ENCODE data around the gene MRPL2. TPM values are rescaled to one million over a fixed set of nuclear protein-coding genes. Genes with fewer than 3 reads are reported as not detected.
A peak's percentile ranks its signal among the peaks of the same experiment; 100 is the strongest.

MRPL2 gene
- total RNA-seq, 1 experiment from 2014 or later: 123 TPM

DNA sequence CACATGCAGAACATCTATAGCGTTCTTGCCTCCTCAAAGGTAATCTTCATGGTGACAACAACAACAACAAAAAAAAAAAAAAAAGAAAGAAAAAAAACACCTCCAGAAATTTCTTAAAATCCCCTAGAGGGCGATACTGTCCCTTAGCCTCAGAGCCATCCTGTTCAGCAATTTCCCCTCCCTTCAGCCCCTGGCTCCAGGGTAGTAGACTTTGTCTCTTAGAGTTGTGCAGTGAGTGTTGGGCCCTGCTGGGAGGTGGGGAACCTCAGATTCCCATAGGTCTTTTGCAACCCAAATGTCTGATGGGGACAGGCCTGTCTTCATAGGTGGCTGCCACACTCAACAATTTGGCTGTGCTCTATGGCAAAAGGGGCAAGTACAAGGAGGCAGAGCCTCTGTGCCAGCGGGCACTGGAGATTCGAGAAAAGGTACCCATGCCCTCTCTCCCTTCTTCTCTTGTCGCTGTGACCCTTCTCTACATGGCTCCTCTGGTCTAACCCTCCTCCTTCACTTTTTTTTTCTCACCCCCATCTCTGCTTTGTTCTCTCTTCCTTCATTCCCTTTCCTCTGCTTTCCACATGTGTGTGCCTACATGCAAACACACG, 10.9 kb upstream of the MRPL2 start:
- ChIA-PET POLR2A (no interaction called here), CTCF (interaction anchor here (0.7 kb wide), 1 partner anchor 38 kb away, joined by 3 read pairs; no protein-coding TSS in a partner anchor)
- peaks cover 5% of the 10 kb centered on the region; the same call in 1 of the 2 replicates for H3K4me1 ChIP-seq
- H3K4me3 ChIP-seq (ENCODE audit: low read depth, low read length): no peak overlapping the region
- no peaks in the 10 kb centered on the region for H3K9me3 ChIP-seq
- no peak overlapping the region for H3K27ac Mint-ChIP-seq (ENCODE audit: unreplicated experiment)
- intact Hi-C loops (cut with micrococcal nuclease; ENCODE audit: unreplicated experiment): loop anchor here (1.0 kb wide), 1 partner anchor 60 kb away; no protein-coding TSS in a partner anchor
- H3K9me3 Mint-ChIP-seq (ENCODE audit: unreplicated experiment): no peaks in the 10 kb centered on the region
- no peaks in the 10 kb centered on the region for H3K27me3 Mint-ChIP-seq (ENCODE audit: insufficient read depth, unreplicated experiment)
- H3K4me3 Mint-ChIP-seq (ENCODE audit: unreplicated experiment): no peak overlapping the region
- peaks cover 6% of the 10 kb centered on the region for H3K36me3 Mint-ChIP-seq (ENCODE audit: insufficient read depth, unreplicated experiment)
- peaks cover 2% of the 10 kb centered on the region for H3K36me3 ChIP-seq (ENCODE audit: control insufficient read depth, insufficient read depth, low read length)
- no TSS peak for BruUV-seq (replicated peaks)
- peak; percentile 59 to 64 for DNase-seq
- no peaks in the 10 kb centered on the region for H3K27me3 ChIP-seq (replicated peaks; ENCODE audit: control insufficient read depth, insufficient read depth, low read length)
- TF ChIP-seq, protein P1, sequence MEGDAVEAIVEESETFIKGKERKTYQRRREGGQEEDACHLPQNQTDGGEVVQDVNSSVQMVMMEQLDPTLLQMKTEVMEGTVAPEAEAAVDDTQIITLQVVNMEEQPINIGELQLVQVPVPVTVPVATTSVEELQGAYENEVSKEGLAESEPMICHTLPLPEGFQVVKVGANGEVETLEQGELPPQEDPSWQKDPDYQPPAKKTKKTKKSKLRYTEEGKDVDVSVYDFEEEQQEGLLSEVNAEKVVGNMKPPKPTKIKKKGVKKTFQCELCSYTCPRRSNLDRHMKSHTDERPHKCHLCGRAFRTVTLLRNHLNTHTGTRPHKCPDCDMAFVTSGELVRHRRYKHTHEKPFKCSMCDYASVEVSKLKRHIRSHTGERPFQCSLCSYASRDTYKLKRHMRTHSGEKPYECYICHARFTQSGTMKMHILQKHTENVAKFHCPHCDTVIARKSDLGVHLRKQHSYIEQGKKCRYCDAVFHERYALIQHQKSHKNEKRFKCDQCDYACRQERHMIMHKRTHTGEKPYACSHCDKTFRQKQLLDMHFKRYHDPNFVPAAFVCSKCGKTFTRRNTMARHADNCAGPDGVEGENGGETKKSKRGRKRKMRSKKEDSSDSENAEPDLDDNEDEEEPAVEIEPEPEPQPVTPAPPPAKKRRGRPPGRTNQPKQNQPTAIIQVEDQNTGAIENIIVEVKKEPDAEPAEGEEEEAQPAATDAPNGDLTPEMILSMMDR (IDR thresholded peaks at IDR 0.05; ENCODE audit: insufficient read depth in 1 of 2, low read depth in 1 of 2, low read length in 1 of 2, severe bottlenecking in 1 of 2, unreplicated experiment in 1 of 2): peak; percentile 62 to 66
- H3K4me1 Mint-ChIP-seq (ENCODE audit: low read depth, unreplicated experiment): peaks cover 7% of the 10 kb centered on the region

DNA sequence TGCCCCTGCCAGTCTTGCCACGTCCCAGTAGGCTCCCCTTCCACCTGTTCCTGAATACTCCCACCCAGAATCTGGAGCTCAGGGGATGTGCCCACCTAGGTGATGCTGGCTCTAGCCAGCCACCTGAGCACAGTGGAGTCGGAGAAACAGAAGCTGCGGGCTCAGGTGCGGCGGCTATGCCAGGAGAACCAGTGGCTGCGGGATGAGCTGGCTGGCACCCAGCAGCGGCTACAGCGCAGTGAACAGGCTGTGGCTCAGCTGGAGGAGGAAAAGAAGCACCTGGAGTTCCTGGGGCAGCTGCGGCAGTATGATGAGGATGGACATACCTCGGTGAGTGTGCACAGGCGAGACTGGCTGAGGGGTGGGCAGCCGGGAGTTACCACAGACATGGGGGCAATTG, 3.6 kb upstream of the MRPL2 start:
- no peak overlapping the region for H3K4me3 Mint-ChIP-seq (ENCODE audit: unreplicated experiment)
- Histone ChIP-seq H3K36me3 (ENCODE audit: control insufficient read depth, insufficient read depth, low read length) (peaks cover 6% of the 10 kb centered on the region), H3K9me3 (no peaks in the 10 kb centered on the region), H3K27me3 (replicated peaks; ENCODE audit: control insufficient read depth, insufficient read depth, low read length) (no peaks in the 10 kb centered on the region), H3K4me1 (peaks cover 19% of the 10 kb centered on the region), H3K4me3 (ENCODE audit: low read depth, low read length) (no peak overlapping the region)
- H3K36me3 Mint-ChIP-seq (ENCODE audit: insufficient read depth, unreplicated experiment): peaks cover 37% of the 10 kb centered on the region
- ChIA-PET POLR2A (no interaction called here), CTCF (no interaction called here)
- DNase-seq: no peak
- TF ChIP-seq, protein P1 (IDR thresholded peaks at IDR 0.05; ENCODE audit: insufficient read depth in 1 of 2, low read depth in 1 of 2, low read length in 1 of 2, severe bottlenecking in 1 of 2, unreplicated experiment in 1 of 2): no peak
- no TSS peak for BruUV-seq (replicated peaks)
- H3K4me1 Mint-ChIP-seq (ENCODE audit: low read depth, unreplicated experiment): peaks cover 27% of the 10 kb centered on the region
- no peaks in the 10 kb centered on the region for H3K27me3 Mint-ChIP-seq (ENCODE audit: insufficient read depth, unreplicated experiment)
- intact Hi-C loops (cut with micrococcal nuclease; ENCODE audit: unreplicated experiment): no loop called here
- H3K27ac Mint-ChIP-seq (ENCODE audit: unreplicated experiment): no peak overlapping the region
- H3K9me3 Mint-ChIP-seq (ENCODE audit: unreplicated experiment): no peaks in the 10 kb centered on the region

DNA sequence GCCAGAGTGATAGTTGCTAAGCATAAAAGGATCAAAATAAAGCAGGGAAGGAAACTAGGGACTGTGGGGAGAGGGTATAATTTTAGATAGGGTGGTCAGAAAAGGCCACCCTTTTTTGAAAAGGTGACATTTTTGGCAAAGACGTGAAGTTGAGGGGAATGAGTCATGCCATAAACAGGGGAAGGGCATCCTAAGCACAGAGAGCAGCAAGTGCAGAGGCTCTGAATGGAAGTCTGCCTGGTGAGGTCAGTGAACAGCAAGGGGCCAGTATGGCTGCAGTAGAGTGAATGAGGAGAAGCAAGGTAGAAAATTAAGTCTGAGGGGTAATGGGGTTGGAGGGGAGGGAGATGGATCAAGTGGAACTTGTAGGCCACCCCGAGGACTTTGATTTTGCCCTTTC, 2.6 kb upstream of the MRPL2 start:
- intact Hi-C loops (cut with micrococcal nuclease; ENCODE audit: unreplicated experiment): no loop called here
- Mint-ChIP-seq H3K27ac (ENCODE audit: unreplicated experiment) (peak overlapping the region; percentile 82), H3K4me1 (ENCODE audit: low read depth, unreplicated experiment) (peaks cover 27% of the 10 kb centered on the region), H3K4me3 (ENCODE audit: unreplicated experiment) (peak overlapping the region; percentile 88), H3K9me3 (ENCODE audit: unreplicated experiment) (no peaks in the 10 kb centered on the region), H3K27me3 (ENCODE audit: insufficient read depth, unreplicated experiment) (no peaks in the 10 kb centered on the region), H3K36me3 (ENCODE audit: insufficient read depth, unreplicated experiment) (peaks cover 40% of the 10 kb centered on the region)
- ChIA-PET POLR2A (no interaction called here), CTCF (no interaction called here)
- no peak for DNase-seq
- TF ChIP-seq, protein P1 (IDR thresholded peaks at IDR 0.05; ENCODE audit: insufficient read depth in 1 of 2, low read depth in 1 of 2, low read length in 1 of 2, severe bottlenecking in 1 of 2, unreplicated experiment in 1 of 2): no peak
- no TSS peak for BruUV-seq (replicated peaks)
- Histone ChIP-seq H3K4me1 (peaks cover 19% of the 10 kb centered on the region), H3K27me3 (replicated peaks; ENCODE audit: control insufficient read depth, insufficient read depth, low read length) (no peaks in the 10 kb centered on the region), H3K36me3 (ENCODE audit: control insufficient read depth, insufficient read depth, low read length) (peaks cover 6% of the 10 kb centered on the region), H3K9me3 (no peaks in the 10 kb centered on the region), H3K4me3 (ENCODE audit: low read depth, low read length) (no peak overlapping the region)

Data from Caco-2 (cell line).